HepG2 (cell line): ENCODE data around the gene FLT3LG. TPM values are rescaled to one million over a fixed set of nuclear protein-coding genes. Genes with fewer than 3 reads are reported as not detected.

Experiments used
- CHCHD3 ChIP-seq: sonication (generic); formaldehyde crosslinking; IDR thresholded peaks from 2 replicates; pipeline ENCODE4 v1.8.0; 2022; ENCODE audit warnings: mild to moderate bottlenecking, missing genetic modification reagents, moderate library complexity
- FOSL2 ChIP-seq: sonication (generic); formaldehyde crosslinking; IDR thresholded peaks from 2 replicates; pipeline ENCODE4 v1.4.0; 2020; ENCODE audit warnings: missing genetic modification reagents
- FOXA3 ChIP-seq: IDR thresholded peaks from 2 replicates; pipeline ENCODE4 v1.6.1; 2016; ENCODE audit warnings: missing genetic modification reagents, missing compliant biosample characterization
- GATA4 ChIP-seq: sonication (generic); IDR thresholded peaks from 2 replicates; pipeline ENCODE4 v1.6.1; 2016; ENCODE audit warnings: antibody characterized with exemption, low read depth, borderline replicate concordance
- KLF16 ChIP-seq, 2 experiments: sonication (generic) in 1 of 2; formaldehyde crosslinking in 1 of 2; IDR thresholded peaks; 2 replicates each; pipeline versions ENCODE4 v1.6.1 to v1.8.0; 2016 to 2023; ENCODE audit warnings: missing genetic modification reagents in 2 of 2, missing compliant biosample characterization in 1 of 2
- MED8 ChIP-seq: sonication (generic); formaldehyde crosslinking; IDR thresholded peaks from 2 replicates; pipeline ENCODE4 v1.8.1; 2023; ENCODE audit warnings: mild to moderate bottlenecking, missing genetic modification reagents; ENCODE audit not compliant: insufficient replicate concordance
- NFATC3 ChIP-seq: sonication (generic); formaldehyde crosslinking; IDR thresholded peaks from 2 replicates; pipeline ENCODE4 v1.5.1; 2020; ENCODE audit warnings: mild to moderate bottlenecking, missing genetic modification reagents
- NFKBIZ ChIP-seq: IDR thresholded peaks from 2 replicates; pipeline ENCODE4 v1.6.1; 2018; ENCODE audit warnings: missing genetic modification reagents, missing compliant biosample characterization
- NFYC ChIP-seq: IDR thresholded peaks from 2 replicates; pipeline ENCODE4 v1.6.1; 2016; ENCODE audit warnings: missing genetic modification reagents, missing compliant biosample characterization
- NR3C1 ChIP-seq: sonication (generic); formaldehyde crosslinking; IDR thresholded peaks from 2 replicates; pipeline ENCODE4 v1.4.0; 2020; ENCODE audit warnings: missing genetic modification reagents
- RXRB ChIP-seq: IDR thresholded peaks from 2 replicates; pipeline ENCODE4 v1.6.1; 2016; ENCODE audit warnings: borderline replicate concordance, missing genetic modification reagents, missing compliant biosample characterization
- SAFB2 ChIP-seq: sonication (generic); formaldehyde crosslinking; IDR thresholded peaks from 2 replicates; pipeline ENCODE4 v1.5.1; 2020; ENCODE audit warnings: missing genetic modification reagents, low read depth, mild to moderate bottlenecking, borderline replicate concordance
- SMYD3 ChIP-seq: sonication (generic); formaldehyde crosslinking; IDR thresholded peaks from 2 replicates; pipeline ENCODE4 v1.8.1; 2023; ENCODE audit warnings: mild to moderate bottlenecking, missing genetic modification reagents
- TAF1 ChIP-seq: sonication (generic); formaldehyde crosslinking; IDR thresholded peaks from 2 replicates; pipeline ENCODE4 v1.4.0; 2020; ENCODE audit warnings: missing genetic modification reagents
- ZBTB49 ChIP-seq: sonication (generic); formaldehyde crosslinking; IDR thresholded peaks from 2 replicates; pipeline ENCODE4 v1.4.0; 2020; ENCODE audit warnings: missing genetic modification reagents, borderline replicate concordance
- ZFY ChIP-seq: sonication (generic); formaldehyde crosslinking; IDR thresholded peaks from 2 replicates; pipeline ENCODE4 v1.4.0; 2020; ENCODE audit warnings: missing genetic modification reagents
- ZNF136 ChIP-seq: sonication (generic); formaldehyde crosslinking; IDR thresholded peaks from 2 replicates; pipeline ENCODE4 v1.8.1; 2022; ENCODE audit warnings: low read depth, mild to moderate bottlenecking, moderate library complexity, missing genetic modification reagents
- ZNF317 ChIP-seq: sonication (generic); formaldehyde crosslinking; IDR thresholded peaks from 2 replicates; pipeline ENCODE4 v1.5.0; 2020; ENCODE audit warnings: mild to moderate bottlenecking, missing genetic modification reagents
- ZNF326 ChIP-seq: sonication (generic); formaldehyde crosslinking; IDR thresholded peaks from 2 replicates; pipeline ENCODE4 v1.4.0; 2020; ENCODE audit warnings: missing genetic modification reagents, borderline replicate concordance
- ZNF577 ChIP-seq: sonication (generic); formaldehyde crosslinking; IDR thresholded peaks from 2 replicates; pipeline ENCODE4 v1.4.0; 2020; ENCODE audit warnings: mild to moderate bottlenecking, low read depth, missing genetic modification reagents, borderline replicate concordance
- ZNF737 ChIP-seq: sonication (generic); formaldehyde crosslinking; IDR thresholded peaks from 2 replicates; pipeline ENCODE4 v1.5.0; 2020; ENCODE audit warnings: missing genetic modification reagents, mild to moderate bottlenecking, borderline replicate concordance
- ZSCAN21 ChIP-seq: sonication (generic); formaldehyde crosslinking; IDR thresholded peaks from 2 replicates; pipeline ENCODE4 v1.8.0; 2022; ENCODE audit warnings: mild to moderate bottlenecking, missing genetic modification reagents, moderate library complexity, borderline replicate concordance
- polyA plus RNA-seq, 8 experiments: library from polyadenylated mRNA; depleted of rRNA in 3 of 8; stranded (reverse) in 7 of 8; unstranded in 1 of 8; fragments of >200 nt; fragmentation: Illumina TruSeq in 4 of 8; extraction: Trizol in 4 of 8; gene quantifications; 2 replicates each; pipeline versions ENCODE4 v1.2.1 to v1.2.3, GENCODE V29; 2011 to 2016; ENCODE audit warnings: low read depth in 4 of 8, missing spikeins in 1 of 8, mixed read lengths in 1 of 8; ENCODE audit not compliant: insufficient read depth in 1 of 8
- total RNA-seq, 5 experiments: library from RNA; depleted of rRNA; stranded (reverse); fragments of >200 nt; fragmentation: Illumina TruSeq; extraction: Trizol; gene quantifications; 2 replicates each; pipeline ENCODE4 v1.2.3, GENCODE V29; 2016; ENCODE audit warnings: low read depth in 1 of 5
- TF ChIP-seq, protein P1 (sequence below): IDR thresholded peaks from 2 replicates; pipeline ENCODE4 v1.6.1; 2016; ENCODE audit warnings: missing biosample characterization, missing genetic modification reagents, low read depth
- TF ChIP-seq, protein P2 (sequence below): sonication (generic); formaldehyde crosslinking; IDR thresholded peaks from 2 replicates; pipeline ENCODE4 v1.4.0; 2020; ENCODE audit warnings: missing genetic modification reagents; ENCODE audit errors: not compliant biosample characterization
- TF ChIP-seq, protein P3 (sequence below): sonication (generic); formaldehyde crosslinking; IDR thresholded peaks from 2 replicates; pipeline ENCODE4 v1.4.0; 2020; ENCODE audit warnings: missing genetic modification reagents

Gene FLT3LG
- total and polyA plus RNA-seq, 2 of the 13 experiments (the other 11 are each of a cell fraction or from before 2014, with no cell fraction given) = 1.5 to 2.6 TPM

GRCh38 chr19:49487277-49488045, 13.4 kb downstream of the FLT3LG start, which contains the start of gene RPL13A (continued):
- TF ChIP-seq, protein P1, sequence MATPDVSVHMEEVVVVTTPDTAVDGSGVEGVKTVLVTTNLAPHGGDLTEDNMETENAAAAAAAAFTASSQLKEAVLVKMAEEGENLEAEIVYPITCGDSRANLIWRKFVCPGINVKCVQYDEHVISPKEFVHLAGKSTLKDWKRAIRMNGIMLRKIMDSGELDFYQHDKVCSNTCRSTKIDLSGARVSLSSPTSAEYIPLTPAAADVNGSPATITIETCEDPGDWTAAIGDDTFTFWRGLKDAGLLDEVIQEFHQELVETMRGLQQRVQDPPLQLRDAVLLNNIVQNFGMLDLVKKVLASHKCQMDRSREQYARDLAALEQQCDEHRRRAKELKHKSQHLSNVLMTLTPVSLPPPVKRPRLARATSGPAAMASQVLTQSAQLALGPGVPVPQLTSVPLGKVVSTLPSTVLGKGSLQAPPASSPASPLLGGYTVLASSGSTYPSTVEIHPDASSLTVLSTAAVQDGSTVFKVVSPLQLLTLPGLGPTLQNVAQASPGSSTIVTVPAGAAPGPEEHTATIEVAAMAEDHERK (CRISPR knock-in tag) = peak; percentile 74; the same call in 1 of the 2 replicates
- TF ChIP-seq NFYC (CRISPR knock-in tag) = peak; percentile 98
- peak; percentile 100 for TF ChIP-seq TAF1 (CRISPR knock-in tag)
- peak; percentile 82; the same call in 1 of the 2 replicates for TF ChIP-seq NFKBIZ (CRISPR knock-in tag)
- TF ChIP-seq ZNF326 (CRISPR knock-in tag) = no peak
- peak; percentile 72; the same call in 1 of the 2 replicates for TF ChIP-seq SAFB2 (CRISPR knock-in tag)
- no peak for TF ChIP-seq NR3C1 (CRISPR knock-in tag)
- peak; percentile 77; the same call in 1 of the 2 replicates for TF ChIP-seq RXRB (CRISPR knock-in tag)
- peak; percentile 49 to 98; a peak in 2 of 4 replicates for TF ChIP-seq KLF16 (CRISPR knock-in tag; IDR thresholded peaks at IDR 0.05)
- peak; percentile 79; the same call in 1 of the 2 replicates for TF ChIP-seq ZNF317
- TF ChIP-seq MED8 (CRISPR knock-in tag) = peak; percentile 65
- peak; percentile 61 for TF ChIP-seq FOXA3 (CRISPR knock-in tag)
- no peak for TF ChIP-seq NFATC3 (CRISPR knock-in tag)
- peak; percentile 72; the same call in 1 of the 2 replicates for TF ChIP-seq ZBTB49
- TF ChIP-seq CHCHD3 (CRISPR knock-in tag) = no peak
- TF ChIP-seq GATA4 = peak; percentile 65
- TF ChIP-seq ZNF577 = no peak
- 0 out of 2 replicates have a peak, but pooled peaks have one; percentile 63 for TF ChIP-seq ZNF136 (CRISPR knock-in tag)
- TF ChIP-seq ZNF737 (CRISPR knock-in tag) = peak; percentile 76; the same call in 1 of the 2 replicates
- peak; percentile 48; the same call in 1 of the 2 replicates for TF ChIP-seq SMYD3 (CRISPR knock-in tag)
- peak; percentile 30; the same call in 1 of the 2 replicates for TF ChIP-seq ZSCAN21 (CRISPR knock-in tag)
- TF ChIP-seq FOSL2 (CRISPR knock-in tag) = peak; percentile 52; the same call in 1 of the 2 replicates
- TF ChIP-seq, protein P2, sequence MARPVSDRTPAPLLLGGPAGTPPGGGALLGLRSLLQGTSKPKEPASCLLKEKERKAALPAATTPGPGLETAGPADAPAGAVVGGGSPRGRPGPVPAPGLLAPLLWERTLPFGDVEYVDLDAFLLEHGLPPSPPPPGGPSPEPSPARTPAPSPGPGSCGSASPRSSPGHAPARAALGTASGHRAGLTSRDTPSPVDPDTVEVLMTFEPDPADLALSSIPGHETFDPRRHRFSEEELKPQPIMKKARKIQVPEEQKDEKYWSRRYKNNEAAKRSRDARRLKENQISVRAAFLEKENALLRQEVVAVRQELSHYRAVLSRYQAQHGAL (CRISPR knock-in tag) = peak; percentile 81
- TF ChIP-seq, protein P3, sequence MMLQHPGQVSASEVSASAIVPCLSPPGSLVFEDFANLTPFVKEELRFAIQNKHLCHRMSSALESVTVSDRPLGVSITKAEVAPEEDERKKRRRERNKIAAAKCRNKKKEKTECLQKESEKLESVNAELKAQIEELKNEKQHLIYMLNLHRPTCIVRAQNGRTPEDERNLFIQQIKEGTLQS (CRISPR knock-in tag) = peak; percentile 86
- peak; percentile 93 for TF ChIP-seq ZFY (CRISPR knock-in tag)
